ENCODE measurements around the gene PNPLA2.

The PNPLA2 gene

DNA sequence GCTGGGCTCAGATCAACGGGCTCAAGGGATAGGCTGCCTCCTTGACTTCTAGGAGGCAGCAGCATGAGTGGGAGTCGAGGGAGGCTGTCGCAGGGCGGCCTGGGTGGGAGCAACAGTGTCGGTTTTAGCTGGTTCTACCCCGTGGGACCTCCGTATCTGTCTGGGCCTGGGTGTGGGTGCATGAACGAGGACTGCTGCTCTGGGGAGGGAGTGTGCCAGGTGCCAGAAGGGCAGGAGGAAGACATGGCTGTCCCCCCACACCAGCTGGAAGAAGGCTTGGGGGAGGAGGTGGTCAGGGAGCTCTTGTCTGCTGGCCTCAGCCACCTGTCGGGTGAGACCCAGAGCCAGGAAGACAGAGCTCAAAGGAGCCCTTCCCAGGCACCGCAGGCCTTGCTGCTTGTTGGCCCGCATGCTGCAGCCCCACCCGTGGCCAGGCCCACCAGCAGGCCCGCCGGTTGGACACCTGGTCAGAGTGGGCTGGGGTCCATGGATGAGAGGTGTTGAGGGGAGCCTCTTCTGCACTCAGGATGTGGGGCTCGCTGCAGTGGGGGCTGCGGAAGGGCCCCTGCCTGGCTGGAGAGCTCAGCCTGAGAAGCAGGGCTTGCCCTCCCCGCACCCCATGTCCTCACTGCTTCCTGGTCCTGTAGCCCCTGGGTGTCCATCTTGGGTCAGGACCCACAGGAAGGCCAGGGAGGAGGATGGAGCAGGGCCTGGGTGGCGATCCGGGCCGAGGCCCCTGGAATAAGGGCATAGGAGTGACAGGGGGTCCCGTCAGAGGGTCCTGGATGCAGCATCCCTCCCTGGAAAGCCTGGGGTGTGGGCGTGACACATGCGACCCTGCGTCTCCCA is 32.3 kb upstream of the PNPLA2 start:
- no peak for DNase-seq

DNA sequence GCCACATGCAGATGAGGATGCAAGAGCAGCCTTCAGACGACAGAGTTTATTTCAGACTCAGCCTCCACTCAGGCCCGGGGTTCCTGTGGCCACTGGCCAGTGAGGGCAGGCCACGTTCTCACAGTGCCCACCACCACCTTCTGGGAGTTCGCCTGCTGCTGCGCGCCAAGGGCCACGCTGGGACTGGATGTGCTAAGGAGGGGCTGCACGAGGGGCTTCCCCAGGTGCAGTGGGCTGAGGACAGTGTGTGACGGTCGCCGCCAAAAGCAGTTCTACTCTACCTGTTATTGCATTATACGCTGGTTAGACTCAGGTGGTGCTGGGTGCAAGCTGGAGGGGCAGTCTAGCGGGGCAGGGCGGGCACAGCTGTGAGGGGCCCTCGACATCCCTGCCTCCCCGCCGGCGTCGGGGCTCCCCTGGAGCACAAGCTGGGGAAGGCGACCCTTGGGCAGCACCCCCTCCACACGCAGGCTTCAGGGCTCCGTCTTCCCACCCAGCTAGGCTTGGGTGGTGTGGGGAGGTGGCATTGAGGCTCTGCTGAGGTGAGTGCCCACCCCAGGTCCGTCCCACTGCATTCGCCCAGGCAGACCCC is 31.5 kb upstream of the PNPLA2 start:
- no peak for DNase-seq

DNA sequence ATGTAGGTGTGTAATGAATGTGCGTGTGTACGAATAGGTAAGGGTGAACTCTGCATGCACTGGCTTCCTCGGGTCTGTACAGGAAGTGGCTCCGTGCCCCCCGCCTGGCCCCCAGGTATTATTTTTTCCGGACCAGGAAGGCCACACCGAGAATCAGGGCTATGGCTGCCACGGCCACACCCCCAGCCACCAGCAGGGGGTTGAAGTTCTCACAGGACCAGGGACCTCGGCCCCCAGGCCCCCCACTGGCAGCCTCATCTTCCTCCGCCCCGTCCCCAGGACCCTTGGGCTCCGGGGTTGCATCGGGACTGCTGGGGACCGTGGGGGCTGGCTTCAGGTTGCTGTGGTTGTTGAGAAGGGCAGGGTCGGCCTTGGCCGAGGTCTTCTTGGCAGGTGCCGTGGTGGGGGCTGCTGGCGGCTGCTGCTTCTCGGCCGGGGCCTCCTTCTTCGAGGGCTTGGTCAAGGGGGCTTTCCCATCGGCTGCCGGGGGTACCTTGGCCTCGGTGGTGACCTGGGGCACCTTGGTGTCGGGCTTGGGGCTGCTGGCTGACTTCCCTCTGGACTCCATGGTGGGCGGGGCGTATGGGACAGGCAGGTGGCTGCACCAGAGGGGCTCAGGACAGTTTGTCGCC is 30.6 kb upstream of the PNPLA2 start:
- DNase-seq = no peak

DNA sequence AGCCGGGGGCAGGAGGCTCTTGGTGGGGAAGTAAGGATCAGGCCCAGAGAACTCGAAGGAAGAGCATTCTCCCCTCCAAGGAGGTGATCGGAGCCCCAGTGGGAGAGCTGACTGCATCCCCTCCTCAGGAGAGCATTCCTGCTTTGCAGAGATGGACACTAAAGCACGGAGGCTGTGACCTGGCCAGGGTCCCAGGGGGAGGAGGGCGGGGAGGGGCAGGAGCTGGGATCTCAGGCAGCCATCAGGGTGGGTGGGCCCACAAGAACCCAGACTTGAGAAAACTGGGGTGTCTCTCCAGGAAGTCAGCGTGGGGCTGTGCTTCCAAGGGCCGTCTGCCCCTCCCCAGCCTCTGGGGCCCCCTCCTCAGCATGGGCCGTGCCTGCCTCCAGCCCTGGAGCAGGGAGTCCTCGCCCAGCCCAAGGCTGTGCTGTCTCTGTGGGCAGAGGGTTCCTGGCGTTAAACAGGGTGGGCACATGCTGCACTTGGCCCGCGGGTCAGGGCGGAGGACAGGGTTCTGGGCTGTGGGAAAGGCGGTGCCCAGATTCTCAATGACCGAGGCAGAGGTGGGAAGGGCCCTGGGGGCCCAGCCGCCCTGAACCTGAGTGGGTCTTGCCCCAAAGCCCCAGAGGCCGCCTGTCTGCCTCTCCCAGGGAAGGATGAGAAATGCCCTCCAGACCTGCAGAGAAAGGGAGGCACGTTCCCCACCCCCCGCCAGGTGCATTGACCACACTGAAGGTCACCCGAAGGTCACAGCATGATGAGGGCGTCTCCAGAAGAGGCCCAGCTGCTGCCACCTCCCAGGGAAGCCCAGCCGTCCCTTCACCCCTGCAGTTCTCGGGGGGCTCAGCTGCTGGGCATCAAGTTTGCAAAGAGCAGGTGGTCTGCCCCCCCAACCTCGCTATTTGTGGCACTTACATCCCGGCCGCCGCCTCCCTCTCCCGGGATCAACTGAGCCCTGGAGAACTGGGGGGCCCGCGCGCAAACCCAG is 29.5 kb upstream of the PNPLA2 start:
- no peak for DNase-seq

DNA sequence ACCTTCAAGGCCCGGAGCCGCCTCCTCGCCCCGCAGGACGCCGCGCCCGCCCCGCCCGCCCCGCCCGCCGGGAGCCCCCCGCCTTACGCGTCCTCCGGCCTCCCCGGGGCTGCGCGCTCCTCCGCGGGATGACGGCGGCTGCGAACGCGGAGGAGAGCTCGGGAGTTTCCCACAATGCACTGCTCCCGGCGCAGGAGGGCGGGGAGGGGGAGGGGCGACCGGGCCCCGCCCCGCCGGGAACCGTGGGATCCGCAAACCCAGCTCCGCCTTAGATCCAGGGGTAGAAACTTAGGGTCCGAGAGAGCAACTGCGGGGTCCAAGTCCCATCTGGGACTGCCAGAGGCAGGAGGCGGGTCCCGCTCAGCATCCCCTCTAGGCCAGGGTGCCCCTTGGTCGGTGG is 28.8 kb upstream of the PNPLA2 start, which contains the start of gene CEND1:
Gene CEND1, minus strand, starts transcription at position 148 of the 400 bp plus-strand sequence. CDS start 1,514 bp downstream, outside the sequence.
- no peak for DNase-seq

DNA sequence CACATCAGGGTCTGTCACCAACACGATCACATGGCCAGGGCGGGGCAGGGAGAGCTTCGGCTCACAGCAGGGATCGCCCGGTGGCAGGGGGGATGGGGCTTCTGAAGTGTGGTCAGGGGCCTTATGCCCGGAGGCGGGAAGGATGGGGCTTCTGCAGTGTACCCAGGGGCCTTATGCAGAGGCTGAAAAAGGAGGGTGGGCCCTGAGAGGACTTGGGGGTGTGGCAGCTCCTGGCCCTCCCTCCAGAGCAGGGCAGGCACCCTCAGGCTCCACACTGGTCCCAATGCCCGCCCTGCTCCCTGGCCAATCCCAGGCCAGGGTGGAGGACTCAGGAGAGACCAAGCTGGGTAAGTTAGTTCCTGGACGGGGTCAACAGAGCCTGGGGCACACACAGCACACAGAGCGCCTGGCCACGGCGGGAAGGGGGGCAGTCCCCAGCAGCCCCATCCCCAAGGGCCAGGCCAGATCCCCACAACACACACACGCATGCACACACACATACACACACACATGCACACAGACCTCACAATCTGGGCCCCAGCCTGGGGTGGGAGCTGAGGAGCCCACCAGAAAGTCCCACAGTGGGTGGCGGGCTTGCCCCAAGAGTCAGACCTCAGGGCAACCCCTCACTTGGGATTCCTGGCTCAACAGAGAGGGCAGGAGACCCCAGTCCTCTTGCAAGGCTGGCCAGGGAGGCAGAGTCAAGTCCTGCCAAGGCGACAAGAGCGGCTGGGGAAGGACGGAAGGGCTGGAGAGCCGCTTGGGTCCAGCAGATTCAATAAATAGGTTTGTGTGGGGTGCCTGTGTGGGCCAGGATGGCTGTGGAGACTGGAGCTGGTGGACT is 27.8 kb upstream of the PNPLA2 start:
- no peak for DNase-seq

DNA sequence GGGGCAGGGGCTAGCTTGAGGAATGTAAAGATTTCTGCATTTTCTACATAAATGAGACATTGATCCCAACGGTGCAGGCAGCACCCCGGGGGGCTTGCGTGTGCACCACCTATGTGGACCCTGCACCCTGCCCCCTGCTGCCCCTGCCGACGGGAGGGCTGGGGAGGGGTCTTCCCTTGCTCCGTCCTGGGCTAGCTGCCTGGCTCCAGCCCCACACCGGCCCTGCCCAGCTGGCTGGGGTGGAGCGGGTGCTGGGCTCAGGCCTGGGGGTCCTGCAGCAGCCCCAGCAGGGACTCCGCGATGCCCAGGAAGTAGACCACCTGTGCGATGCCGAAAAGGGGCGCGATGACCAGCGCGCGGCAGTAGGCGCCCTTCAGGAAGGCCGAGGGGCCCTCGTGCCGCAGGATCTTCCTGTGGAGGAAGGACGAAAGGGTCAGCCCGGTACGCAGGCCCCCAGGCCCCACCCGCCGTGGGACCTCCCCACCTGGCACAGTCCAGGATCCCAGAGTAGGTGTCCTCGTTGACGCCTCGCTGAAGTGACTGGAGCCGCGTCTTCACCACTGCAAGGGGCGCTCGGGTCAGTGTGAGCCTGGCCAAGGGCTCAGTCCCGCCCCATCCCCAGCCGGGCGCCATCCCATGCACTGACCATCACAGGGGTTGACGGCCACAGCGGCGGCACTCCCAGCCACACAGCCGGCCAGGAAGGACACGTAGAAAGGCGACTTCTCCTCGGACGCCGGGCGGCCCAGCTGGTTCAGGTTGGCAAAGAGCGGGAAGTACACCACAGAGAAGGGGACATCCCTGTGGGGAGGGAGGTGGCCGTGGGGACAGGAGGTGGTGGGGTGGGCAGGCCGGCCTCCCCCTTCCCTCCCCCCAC is 26.8 kb upstream of the PNPLA2 start:
- no peak for DNase-seq

DNA sequence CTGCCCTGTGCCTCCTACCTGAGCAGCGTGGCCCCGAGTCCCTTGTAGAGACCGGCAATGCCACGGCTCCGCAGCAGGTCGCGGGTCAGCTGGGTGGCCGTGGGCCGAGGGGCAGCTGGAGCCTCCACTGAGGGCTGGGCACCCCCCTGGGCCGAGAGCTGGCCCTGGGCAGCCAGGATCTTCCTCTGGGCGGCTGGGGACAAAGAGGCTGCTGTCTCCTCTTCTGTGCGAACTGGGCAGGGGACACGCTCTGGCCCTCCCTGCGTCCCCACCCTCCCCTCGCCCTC is 26.2 kb upstream of the PNPLA2 start:
- no peak for DNase-seq

DNA sequence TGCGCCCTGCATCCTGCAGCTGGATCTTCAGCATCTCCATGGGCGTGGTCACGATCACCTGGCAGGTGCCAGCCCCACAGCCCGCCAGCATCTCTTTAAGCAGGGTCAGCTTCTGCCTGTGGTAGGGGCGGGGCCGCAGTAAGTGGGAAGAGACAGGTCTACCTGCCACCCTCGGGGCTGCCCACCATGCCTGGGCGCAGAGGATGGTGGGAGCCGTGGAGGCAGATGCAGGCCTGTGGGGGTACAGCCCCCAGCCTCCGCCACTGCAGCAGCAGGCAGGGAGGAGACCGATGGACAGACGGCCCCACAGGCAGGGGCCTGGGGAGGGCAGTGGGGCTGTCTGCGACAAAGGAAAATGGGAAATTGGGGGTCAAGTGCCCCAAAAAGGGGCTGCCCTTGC is 25.8 kb upstream of the PNPLA2 start:
- no peak for DNase-seq

DNA sequence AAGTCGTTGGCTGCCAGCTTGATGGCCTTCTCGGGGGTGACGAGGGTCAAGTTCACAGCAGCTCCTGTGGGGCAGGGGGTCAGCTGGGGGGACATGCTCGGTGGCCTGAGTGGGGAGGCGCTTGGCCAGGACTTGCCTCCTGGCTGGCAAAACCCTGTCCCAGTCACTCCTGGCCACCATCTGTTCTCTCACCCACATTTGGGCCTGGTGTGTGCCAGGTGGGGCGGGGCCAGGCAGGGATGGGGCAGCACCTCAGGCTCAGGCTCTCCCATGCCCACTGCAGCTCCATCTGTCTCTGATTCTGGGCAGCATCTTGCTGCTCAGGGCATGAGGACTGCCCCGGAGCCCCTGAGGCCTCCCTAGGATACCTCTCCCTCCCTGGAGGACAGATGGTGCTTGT is 25.2 kb upstream of the PNPLA2 start:
- no peak for DNase-seq

DNA sequence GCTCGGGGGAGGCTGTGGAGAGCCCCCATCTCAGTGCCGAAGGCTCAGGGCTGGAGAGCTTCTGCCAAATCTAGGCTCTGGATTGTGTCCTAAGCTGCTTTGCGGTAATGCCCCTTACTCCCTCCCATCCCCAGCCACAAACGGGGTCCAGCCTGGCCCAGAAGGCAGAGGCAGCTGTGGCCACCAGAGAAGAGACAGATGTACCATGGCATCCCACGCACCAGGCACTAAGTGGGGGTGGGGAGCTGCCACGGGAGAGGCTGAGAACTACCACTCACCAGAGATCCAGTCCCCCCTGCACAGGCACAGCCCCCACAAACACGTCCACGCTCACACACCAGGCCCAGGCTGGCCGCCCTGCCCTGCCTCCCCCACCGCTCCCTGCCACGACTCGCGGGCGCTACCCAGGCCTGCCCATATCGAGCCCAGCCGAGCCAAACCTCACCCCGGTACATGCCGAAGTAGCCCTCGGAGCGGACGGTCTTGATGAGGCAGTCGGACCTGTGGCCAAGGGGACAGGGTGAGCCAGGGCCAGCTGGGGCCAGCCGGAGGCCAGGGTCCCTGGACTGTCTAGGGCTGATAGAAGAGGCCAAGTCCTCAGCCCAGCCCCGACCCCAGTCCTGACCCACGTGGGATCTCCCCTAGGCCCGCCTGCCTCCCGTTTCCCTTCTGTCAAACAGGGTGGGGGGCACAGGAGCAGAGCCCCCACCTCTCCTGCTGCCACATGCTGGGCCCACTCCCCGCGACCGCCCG is 24.5 kb upstream of the PNPLA2 start:
- no peak for DNase-seq

DNA sequence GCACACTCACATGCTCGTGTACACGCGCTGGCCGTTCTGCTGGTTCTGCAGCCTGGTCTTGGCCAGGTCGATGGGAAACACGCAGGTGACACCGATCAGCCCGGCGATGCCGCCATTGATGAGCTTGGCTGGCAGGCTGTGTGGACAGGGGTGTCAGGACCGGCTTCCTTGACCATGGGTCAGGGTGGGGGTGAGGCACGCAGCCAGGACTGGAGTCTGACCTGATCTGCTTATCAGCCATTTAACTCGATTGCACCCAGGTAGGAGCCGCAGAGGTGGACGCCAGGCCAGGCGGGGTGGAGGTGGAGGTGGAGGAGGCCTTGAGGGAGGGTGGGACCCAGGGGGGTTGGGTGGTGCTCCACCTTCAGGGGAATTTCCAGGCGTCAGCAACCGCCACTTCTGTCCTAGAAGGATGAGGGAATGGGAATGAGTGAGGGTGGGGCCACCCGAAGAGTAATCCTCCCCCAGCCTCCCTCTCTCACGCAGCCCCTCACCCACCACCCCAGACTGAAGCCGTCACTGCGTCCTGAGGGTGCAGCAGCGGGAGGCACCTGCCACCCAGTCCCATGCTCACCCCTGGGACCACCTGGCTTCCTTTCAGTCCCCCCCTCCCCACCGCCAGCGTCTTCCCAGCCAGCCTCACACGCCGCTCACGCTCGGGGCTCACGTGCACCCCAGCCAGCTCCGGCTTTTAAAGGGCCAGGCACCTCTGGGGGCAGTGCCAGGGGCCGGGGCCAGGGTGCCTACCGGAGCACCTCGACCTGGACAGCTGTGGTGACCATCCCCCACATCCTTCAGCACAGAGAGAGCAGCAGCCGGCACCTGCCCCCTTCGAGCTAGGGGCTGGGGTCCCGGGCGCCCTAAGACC is 23.7 kb upstream of the PNPLA2 start:
- DNase-seq = no peak

DNA sequence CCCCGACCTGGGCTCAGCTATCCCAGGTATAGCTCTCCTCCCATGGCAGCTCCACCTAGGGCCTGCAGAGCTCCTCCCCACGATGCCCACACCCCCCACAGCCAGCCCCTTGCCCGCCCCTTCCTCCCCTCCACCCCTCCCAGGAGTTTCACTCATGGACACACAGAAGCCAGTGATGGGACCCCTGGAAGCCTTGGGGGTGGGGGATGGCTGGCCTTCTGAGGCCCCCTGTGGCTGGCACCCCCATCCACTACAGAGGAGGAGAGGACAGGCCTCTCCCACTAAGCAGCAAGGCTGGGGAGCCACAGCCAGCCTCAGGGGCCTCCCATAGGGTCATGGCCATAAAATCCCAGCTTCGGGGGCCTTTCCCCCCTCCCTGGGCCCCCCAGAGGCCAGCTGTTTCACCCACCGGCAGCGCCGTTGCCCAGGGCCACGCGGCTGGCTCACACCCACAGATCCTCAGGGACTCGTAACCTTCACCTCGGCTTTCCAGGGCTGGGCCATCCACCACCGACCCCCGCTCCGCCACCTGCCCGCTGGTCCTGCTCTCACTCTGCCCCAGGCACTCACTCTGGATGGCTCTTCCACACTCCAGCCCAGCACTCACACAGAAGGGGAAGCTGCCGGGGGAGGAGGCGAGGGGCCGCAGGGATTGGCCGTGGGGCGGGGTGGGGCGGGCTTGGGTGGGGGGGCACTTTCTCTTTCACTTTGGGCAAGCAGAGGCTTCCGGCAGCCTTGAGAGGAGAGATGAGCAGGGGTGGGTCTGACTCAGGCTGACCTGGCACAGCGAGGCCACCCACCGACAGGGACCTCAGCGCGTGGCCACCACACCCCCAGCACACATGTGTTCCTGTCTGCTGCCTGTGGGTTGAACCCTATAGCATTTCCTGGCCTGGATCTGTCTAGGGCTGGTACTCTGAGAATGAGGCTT is 22.8 kb upstream of the PNPLA2 start:
- DNase-seq = peak; percentile 50

DNA sequence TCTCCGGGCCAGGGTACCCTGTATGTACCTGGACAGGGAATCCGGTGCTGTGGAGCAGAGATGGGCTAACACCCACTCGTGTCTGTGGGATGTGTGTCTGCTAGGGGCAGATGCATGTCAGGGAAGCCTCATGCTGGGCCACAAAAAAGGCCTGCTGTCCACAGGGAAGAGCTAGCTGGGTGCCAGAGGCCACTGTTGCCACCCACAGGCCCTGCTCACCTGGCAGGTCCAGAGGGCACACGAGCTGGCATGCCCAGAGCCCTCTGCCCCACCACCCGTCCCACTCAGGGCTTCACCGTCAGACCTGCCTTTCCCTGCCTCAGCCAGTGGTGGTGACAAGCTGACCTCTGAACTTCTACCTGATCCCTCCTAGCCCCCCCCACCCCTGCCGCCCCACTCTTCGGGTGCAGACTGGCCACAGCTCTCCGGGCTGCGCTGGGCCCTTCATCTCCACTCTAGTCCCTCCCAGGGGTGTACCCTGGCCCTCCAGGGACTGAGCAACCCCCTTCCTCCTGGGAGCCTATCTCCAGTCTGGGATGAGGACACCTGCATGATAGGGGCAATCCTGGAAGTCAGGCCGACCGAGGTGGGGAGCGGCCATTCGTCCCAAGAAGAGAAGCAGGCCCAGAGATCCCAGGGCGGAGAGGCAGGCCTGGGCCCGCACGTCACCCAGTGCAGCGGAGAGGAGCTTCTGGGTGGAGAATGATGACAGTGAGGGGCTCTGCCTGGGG is 22.0 kb upstream of the PNPLA2 start:
- DNase-seq = no peak

DNA sequence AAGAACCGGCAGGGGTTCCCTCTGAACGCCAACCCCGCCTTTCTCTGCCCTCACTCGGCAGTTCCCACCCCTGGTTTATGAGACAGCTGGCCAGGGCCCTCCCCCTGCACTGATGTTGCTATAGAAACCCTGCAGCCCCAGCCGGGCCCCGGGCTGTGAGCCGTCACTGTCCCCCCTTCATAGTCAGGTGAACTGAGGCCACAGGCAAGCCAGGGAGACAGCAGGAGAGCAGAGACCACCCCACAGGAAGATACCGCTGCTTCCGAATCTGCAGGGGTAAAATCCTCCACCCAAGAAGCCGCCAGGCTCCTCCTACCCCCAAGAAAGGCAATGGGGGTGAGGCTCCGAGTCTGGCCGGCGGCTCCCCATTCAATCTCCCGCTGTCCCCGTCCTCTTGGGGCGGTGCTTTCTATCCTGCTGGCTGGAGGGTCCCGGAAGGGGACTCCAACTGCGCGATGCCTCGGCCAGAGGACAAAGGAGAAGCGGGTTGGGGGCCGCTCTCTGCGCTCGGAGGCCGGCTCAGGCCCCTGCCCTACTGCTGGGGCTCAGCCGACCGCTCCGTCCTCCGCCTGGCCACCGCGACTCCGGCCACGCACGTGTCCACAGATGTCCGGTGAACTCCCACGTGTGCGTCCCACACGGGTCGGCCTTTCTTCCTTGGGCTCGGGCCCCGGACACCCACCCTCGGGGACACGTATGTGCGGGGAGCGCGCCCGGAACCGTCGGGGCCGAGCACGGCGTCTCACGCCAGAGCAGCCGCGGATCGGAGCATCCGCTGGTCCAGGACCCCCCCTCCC is 21.2 kb upstream of the PNPLA2 start:
- DNase-seq = peak; percentile 23

DNA sequence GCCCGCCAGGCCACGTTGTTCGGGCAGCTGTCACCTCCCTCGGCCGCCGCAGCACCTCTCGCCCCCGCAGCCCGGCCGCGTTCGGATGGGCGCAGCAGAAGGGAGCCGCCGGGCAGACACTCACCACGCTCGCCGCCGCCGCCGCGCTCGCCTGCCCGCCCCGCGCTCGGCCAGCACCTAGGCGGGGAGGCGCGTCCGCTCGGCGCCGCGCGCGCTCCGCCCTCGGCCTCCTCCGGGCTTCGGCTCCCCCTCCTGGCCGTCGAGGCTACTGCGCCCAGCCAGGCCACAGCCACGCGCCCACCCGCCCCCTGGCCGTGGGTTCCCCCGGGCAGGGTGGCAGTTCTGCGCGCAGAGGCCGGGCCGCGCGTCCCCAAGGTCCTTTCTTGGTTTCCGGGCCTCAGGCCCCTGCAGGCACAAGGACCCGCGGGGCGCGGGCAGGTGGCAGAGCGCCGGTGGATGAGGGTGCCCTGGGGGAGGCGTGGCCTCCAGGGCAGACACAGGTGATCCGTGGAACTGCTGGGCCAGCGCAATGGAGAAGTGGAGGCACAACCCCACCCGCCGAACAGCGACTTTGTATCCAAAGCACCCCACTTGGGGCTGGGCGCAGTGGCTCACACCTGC is 20.5 kb upstream of the PNPLA2 start, which contains the start of gene SLC25A22:
Gene SLC25A22, minus strand, starts transcription at position 189 of the 621 bp plus-strand sequence. CDS start 3,275 bp downstream, outside the sequence.
- DNase-seq = peak; percentile 26
